AG10803 (cell line): ENCODE results near the gene FAM151A.
"Not testable (repeated sequence)": the region's sequence is repeated elsewhere in the genome, so short reads cannot be mapped to it uniquely, and the experiment has no call there.

Source experiments
- DNase-seq: peaks from one replicate; pipeline ENCODE4 v3.0.0; 2010; ENCODE audit warnings: low read depth
- H3K4me3 ChIP-seq: 2 replicates; pipeline ENCODE4 v1.5.1; 2011; ENCODE audit warnings: mild to moderate bottlenecking, low read length, control low read depth
- TF ChIP-seq, protein P1 (sequence below): conservative IDR thresholded peaks from 2 replicates; pipeline ENCODE4 v1.5.1; 2011; ENCODE audit warnings: mild to moderate bottlenecking, low read length, control low read depth, inconsistent platforms

Gene FAM151A

DNA sequence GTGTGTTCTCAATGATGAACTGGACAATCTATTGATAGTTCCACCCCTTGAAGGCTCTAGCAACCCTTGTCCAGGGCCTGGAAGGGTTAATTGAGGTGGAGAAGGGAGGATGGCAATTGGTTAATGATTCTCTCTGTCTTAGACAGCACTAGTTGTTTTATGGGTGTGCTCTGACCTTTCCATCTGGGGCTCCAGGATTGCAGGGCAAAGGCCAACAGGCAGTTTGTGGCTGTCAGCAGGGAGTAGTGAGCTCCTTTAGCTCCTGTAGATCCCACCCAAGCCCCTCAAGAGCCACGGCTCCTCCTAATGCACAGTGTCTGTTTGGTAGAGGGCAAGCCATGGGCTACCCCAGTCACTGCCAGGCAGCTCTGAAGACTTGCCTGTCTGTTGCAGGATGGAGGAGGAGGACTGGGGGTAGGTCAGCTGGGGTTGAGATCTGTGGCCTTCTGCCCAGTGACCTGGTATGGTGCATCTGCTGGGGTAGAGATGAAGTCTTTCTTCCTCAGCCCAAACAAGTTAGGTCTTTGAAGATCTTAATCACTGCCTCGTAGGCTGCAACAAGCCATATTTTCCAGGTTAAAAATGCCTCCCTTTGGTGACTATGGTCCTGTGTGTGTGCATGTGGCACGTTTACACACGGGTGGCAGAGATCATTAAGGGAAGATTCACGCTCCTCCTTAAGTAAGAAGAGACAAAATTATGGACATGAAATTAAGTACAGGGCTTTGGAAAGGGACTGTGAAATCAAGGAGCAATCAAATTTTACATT, 26.0 kb upstream of the FAM151A start:
- DNase-seq: no peak
- TF ChIP-seq, protein P1, sequence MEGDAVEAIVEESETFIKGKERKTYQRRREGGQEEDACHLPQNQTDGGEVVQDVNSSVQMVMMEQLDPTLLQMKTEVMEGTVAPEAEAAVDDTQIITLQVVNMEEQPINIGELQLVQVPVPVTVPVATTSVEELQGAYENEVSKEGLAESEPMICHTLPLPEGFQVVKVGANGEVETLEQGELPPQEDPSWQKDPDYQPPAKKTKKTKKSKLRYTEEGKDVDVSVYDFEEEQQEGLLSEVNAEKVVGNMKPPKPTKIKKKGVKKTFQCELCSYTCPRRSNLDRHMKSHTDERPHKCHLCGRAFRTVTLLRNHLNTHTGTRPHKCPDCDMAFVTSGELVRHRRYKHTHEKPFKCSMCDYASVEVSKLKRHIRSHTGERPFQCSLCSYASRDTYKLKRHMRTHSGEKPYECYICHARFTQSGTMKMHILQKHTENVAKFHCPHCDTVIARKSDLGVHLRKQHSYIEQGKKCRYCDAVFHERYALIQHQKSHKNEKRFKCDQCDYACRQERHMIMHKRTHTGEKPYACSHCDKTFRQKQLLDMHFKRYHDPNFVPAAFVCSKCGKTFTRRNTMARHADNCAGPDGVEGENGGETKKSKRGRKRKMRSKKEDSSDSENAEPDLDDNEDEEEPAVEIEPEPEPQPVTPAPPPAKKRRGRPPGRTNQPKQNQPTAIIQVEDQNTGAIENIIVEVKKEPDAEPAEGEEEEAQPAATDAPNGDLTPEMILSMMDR: no peak
- no peak overlapping the region for H3K4me3 ChIP-seq

DNA sequence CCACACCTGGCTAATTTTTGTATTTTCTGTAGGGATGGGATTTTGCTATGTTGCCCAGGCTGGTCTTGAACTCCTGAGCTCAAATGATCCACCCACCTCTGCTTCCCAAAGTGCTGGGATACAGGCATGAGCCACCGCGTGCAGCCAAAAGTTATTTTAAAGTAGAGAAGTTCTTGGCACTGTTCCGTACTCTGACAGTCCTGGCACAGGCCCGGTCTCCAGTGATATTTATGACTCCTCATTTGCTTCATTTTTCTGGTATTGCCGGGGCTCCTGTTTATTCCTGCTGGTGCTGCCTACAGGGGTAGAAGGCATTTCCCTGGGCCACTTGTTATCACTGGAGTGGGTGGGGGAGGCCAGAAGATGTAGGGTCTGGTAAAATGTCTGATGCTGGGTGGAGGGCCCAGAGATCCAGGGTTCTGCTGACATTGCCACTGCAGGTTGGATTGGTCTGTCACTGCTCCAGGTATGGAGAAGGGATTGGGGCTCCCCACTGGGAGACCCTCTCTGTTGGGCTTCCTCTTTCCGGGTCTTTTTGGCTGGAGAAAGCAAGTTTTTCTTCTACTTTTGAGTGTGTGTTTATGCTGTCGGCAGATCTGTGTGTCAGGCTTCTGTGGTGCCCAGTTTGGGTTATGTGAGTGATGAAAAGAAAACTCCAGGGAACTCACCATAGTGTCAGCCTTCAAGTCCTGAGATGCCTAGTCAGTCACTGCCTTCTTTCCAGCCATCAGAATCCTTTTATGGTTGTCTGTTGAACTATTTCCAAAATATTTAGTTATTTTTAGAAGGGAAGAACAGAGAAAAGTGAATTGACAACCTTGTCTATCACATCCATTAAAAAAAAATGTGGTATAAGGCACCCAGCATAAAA, 22.7 kb upstream of the FAM151A start:
- TF ChIP-seq, protein P1: no peak
- H3K4me3 ChIP-seq: no peak overlapping the region
- no peak for DNase-seq

DNA sequence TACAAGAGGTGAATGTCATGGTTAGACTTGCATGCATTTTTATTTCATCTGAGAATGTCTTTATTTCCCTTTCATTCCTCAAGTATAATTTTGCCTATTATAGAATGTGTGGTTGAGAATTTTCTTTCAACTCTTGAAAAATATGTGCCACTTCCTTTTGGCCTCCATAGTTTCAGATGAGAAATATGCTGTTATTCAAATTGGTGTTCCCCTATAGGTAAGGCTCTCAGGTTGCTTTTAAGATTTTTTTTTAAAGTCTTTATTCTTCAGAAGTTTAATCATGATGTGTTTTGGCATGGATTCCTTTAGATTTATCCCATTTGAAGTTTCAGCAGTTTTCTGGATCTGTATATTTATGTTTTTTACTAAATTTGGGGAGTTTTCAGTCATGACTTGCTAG, 20.4 kb upstream of the FAM151A start:
- H3K4me3 ChIP-seq: no peak overlapping the region
- TF ChIP-seq, protein P1: no peak

DNA sequence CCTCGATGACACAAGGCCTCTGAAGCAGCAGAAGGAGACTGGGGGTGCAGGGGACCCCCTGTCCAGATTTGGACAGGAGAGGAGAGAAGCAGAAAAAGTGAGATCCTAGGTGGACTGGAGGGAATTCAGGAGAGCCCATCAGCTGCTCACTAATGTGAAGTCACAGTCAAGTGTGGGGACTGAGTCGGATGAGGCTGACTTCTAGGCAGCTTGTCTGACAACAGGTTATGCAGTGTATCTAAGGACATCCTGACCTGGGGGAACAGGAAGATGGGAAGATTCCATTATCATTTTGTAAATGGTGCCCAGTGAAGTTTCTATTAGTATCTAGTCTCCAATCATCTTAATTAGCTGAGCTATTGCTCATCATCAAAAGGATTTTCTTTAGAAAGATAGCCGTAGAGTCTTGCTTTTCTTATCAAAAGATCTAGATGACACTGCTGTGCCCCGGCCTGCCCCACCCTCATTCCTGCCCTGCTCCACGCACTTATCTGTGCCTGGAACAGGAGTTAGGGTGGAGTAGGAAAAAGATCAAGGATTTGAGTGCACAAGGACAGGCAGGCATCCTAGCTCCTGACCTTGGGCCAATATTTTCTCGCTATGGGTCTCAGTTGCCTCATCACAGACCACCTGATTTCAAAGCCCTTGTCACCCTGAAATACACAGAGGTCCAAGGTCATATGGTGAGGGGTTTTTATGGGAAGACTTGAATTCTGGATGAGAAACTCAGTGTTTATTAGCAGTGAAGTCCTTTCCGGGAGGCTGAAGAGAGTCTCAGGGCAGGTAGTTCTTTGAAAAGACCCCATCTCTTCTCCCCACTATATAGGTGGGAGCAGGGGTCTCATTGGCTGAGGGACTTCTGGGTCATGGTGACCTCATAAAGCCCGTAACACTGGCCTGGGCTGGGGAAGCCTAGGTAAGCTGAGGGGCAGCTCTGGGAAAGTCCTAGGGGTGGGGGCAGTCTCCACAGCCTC, 17.8 kb upstream of the FAM151A start, which contains the start of gene MROH7:
TSS of gene MROH7 (plus strand) at position 924 of the 974 bp plus-strand sequence. CDS start 11,141 bp downstream, outside the sequence.
- TF ChIP-seq, protein P1: no peak
- H3K4me3 ChIP-seq: no peak within 1 kb of the TSS
- DNase-seq: no peak

More for the DNA sequence above, 20.4 kb upstream of the FAM151A start:
- no peak for DNase-seq

- TF ChIP-seq, protein P1: no peak
- no peak overlapping the region for H3K4me3 ChIP-seq
- DNase-seq: no peak
Observed at GRCh38 chr1:54640361-54640760, 17.0 kb upstream of the FAM151A start.

- H3K4me3 ChIP-seq, DNase-seq: not testable (repeated sequence)
Observed at GRCh38 chr1:54636461-54637446, 13.4 kb upstream of the FAM151A start.

GRCh38 chr1:54635804-54636203, 12.5 kb upstream of the FAM151A start:
- DNase-seq, H3K4me3 ChIP-seq: not testable (repeated sequence)
